Keratinocyte (primary cell): ENCODE results near the gene PDCD6IP.
"Not testable (repeated sequence)": the region's sequence is repeated elsewhere in the genome, so short reads cannot be mapped to it uniquely, and the experiment has no call there.

Experiments
- CTCF ChIP-seq, 3 experiments: IDR thresholded peaks in 1 of 3; conservative IDR thresholded peaks in 1 of 3; optimal IDR thresholded peaks in 1 of 3; 2 replicates in 2 of 3; 3 replicates in 1 of 3; pipeline versions ENCODE3 to v1.5.1; 2011; ENCODE audit warnings: low read length in 3 of 3, mild to moderate bottlenecking in 3 of 3, moderate library complexity in 2 of 3, control low read depth in 1 of 3, inconsistent platforms in 1 of 3; ENCODE audit not compliant: insufficient read depth in 2 of 3; ENCODE audit errors: extremely low read depth in 1 of 3
- EZH2 ChIP-seq: IDR thresholded peaks from one replicate; pipeline ENCODE4 v1.6.1; 2012; ENCODE audit warnings: inconsistent platforms, mild to moderate bottlenecking, low read length, moderate library complexity

- TF ChIP-seq CTCF (optimal IDR thresholded peaks at IDR 0.05 in 1 of 3, IDR thresholded peaks at IDR 0.05 in 1 of 3, conservative IDR thresholded peaks at IDR 0.05 in 1 of 3; ENCODE audit: extremely low read depth in 1 of 3, insufficient read depth in 2 of 3, low read length in 3 of 3); EZH2: not testable (repeated sequence)
Measured at GRCh38 chr3:33857701-33858100, 59.3 kb downstream of the PDCD6IP start.
